ENCODE results near the gene RCBTB1.

GRCh38 chr13:49579501-49579900 is 5.9 kb downstream of the RCBTB1 start:
- TF ChIP-seq MAX (IDR thresholded peaks at IDR 0.05) = no peak
- TF ChIP-seq CTCF (IDR thresholded peaks at IDR 0.05) = no peak
- no peak for TF ChIP-seq JUN (IDR thresholded peaks at IDR 0.05)
- no peak for TF ChIP-seq ZNF302 (CRISPR knock-in tag; IDR thresholded peaks at IDR 0.05)
- no peak for TF ChIP-seq CHD2 (IDR thresholded peaks at IDR 0.05; ENCODE audit: low read length, partially characterized antibody)
- TF ChIP-seq BHLHE40 (IDR thresholded peaks at IDR 0.05; ENCODE audit: low read depth, low read length) = no peak
- no peak for TF ChIP-seq SREBF2 (IDR thresholded peaks at IDR 0.05)
- no peak for TF ChIP-seq MYC (IDR thresholded peaks at IDR 0.05; ENCODE audit: borderline replicate concordance, low read length)
- no peak for TF ChIP-seq POLR2A (IDR thresholded peaks at IDR 0.05; ENCODE audit: low read length)
- no peak for TF ChIP-seq CHD4 (IDR thresholded peaks at IDR 0.05; ENCODE audit: borderline replicate concordance)
- TF ChIP-seq, protein P1, sequence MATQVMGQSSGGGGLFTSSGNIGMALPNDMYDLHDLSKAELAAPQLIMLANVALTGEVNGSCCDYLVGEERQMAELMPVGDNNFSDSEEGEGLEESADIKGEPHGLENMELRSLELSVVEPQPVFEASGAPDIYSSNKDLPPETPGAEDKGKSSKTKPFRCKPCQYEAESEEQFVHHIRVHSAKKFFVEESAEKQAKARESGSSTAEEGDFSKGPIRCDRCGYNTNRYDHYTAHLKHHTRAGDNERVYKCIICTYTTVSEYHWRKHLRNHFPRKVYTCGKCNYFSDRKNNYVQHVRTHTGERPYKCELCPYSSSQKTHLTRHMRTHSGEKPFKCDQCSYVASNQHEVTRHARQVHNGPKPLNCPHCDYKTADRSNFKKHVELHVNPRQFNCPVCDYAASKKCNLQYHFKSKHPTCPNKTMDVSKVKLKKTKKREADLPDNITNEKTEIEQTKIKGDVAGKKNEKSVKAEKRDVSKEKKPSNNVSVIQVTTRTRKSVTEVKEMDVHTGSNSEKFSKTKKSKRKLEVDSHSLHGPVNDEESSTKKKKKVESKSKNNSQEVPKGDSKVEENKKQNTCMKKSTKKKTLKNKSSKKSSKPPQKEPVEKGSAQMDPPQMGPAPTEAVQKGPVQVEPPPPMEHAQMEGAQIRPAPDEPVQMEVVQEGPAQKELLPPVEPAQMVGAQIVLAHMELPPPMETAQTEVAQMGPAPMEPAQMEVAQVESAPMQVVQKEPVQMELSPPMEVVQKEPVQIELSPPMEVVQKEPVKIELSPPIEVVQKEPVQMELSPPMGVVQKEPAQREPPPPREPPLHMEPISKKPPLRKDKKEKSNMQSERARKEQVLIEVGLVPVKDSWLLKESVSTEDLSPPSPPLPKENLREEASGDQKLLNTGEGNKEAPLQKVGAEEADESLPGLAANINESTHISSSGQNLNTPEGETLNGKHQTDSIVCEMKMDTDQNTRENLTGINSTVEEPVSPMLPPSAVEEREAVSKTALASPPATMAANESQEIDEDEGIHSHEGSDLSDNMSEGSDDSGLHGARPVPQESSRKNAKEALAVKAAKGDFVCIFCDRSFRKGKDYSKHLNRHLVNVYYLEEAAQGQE (IDR thresholded peaks at IDR 0.05) = no peak
